ENCODE results near the gene COPB2.

COPB2 gene

DNA sequence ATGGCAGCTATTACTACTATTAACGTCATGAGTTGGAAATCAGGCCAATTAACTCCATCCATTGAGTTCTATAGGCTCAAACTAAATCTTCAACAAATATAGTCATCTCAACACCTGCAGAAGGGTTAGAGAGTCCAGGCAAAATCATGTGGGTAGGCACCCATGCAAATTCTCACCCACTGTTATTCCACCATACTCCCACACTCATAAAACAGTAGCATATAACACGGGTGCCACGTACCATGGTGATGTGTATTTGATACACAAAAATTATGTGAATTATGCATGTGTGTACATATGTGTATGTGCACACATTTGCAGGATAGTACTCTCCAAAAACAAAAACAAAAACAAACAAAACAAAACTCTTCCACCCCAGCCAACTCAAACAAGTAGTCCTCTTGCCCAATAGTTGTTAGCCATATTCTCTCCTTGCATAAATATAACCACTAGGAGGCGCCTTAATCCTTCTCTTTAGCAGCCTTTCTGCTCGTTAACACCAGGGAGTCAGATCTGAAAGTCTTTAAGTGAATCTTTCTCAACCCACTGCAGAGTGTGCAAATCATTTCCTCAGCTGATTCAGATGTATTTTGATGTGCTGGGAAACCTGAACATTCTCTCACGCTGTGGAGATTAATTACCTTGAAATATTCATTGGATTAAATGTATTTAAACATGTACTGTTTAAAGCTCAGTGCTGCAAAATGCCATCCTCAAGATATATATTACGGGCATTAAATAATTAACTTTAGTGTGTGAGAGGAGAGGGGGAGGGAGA is 38.0 kb upstream of the COPB2 start:
- in situ Hi-C loops (cut with HindIII; ENCODE audit: low pct_ligation_motif_present, low sequenced_read_pairs): no loop called here
- no peaks in the 10 kb centered on the region for H3K27me3 ChIP-seq (replicated peaks)
- DNase-seq: peak; percentile 59

DNA sequence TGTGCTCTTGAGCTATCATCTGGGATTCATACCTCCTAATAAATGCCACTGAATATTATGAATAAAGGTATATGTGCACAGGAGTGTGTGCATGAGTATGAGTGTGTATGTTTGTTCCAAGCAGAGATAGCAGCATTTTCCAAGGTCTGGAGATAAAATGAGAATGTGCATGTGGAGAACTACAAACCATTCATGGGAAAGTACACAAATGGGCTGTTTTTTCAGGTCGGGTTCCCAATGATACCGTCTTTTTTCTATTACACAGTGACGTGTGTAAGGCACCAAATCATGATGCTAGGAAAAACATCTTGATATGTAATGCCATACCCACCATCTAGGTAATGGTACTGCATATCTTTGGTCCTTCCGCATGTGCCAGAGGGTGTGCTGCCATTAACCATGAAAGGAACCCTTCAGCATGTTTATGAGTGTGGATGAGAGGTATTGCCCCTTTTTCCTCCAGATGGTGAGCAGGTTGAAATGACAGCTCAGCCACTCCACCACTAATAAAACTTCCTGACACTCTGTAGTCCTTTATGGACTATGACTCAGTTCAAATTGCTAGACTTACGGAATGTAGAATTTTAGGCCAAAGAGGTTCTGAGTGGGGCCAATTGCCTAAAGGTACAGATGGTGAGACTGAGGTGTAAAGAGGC is 36.4 kb upstream of the COPB2 start:
- TF ChIP-seq, protein P1, sequence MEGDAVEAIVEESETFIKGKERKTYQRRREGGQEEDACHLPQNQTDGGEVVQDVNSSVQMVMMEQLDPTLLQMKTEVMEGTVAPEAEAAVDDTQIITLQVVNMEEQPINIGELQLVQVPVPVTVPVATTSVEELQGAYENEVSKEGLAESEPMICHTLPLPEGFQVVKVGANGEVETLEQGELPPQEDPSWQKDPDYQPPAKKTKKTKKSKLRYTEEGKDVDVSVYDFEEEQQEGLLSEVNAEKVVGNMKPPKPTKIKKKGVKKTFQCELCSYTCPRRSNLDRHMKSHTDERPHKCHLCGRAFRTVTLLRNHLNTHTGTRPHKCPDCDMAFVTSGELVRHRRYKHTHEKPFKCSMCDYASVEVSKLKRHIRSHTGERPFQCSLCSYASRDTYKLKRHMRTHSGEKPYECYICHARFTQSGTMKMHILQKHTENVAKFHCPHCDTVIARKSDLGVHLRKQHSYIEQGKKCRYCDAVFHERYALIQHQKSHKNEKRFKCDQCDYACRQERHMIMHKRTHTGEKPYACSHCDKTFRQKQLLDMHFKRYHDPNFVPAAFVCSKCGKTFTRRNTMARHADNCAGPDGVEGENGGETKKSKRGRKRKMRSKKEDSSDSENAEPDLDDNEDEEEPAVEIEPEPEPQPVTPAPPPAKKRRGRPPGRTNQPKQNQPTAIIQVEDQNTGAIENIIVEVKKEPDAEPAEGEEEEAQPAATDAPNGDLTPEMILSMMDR (IDR thresholded peaks at IDR 0.05; ENCODE audit: low read depth, low read length, missing control alignments): no peak
- Histone ChIP-seq H3K27ac (no peak overlapping the region), H3K36me3 (replicated peaks) (no peaks in the 10 kb centered on the region), H3K4me3 (ENCODE audit: low read depth, low read length) (no peak overlapping the region), H3K27me3 (replicated peaks) (no peaks in the 10 kb centered on the region)
- DNase-seq: no peak
- in situ Hi-C loops (cut with HindIII; ENCODE audit: low pct_ligation_motif_present, low sequenced_read_pairs): no loop called here

More for the DNA sequence above, 38.0 kb upstream of the COPB2 start:
- TF ChIP-seq, protein P1 (IDR thresholded peaks at IDR 0.05; ENCODE audit: low read depth, low read length, missing control alignments): peak; percentile 66
- H3K4me3 ChIP-seq (ENCODE audit: low read depth, low read length): no peak overlapping the region
- no peaks in the 10 kb centered on the region for H3K36me3 ChIP-seq (replicated peaks)
- H3K27ac ChIP-seq: no peak overlapping the region

DNA sequence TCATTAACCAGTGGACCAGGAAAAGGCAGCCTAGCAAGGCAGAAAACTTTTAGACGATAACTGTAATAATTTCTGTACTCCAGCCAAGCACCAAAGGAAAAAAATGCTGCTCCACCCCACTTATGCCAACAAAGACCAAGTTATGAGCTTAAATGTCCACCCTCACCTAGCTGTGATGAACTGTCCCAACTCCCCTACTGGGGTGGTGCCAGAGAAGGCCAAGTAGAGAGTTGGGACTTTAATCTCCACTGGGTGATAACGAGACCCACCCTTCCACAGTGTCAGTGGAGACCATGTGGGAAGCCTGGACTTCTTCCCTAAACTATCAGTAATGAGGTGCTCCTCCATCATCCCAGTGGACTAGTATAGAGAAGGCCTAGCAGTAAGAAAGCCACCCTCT is 33.8 kb upstream of the COPB2 start:
- Histone ChIP-seq H3K36me3 (replicated peaks) (no peaks in the 10 kb centered on the region), H3K4me3 (ENCODE audit: low read depth, low read length) (no peak overlapping the region), H3K27me3 (replicated peaks) (no peaks in the 10 kb centered on the region), H3K27ac (no peak overlapping the region)
- DNase-seq: no peak
- in situ Hi-C loops (cut with HindIII; ENCODE audit: low pct_ligation_motif_present, low sequenced_read_pairs): no loop called here
- TF ChIP-seq, protein P1 (IDR thresholded peaks at IDR 0.05; ENCODE audit: low read depth, low read length, missing control alignments): no peak

DNA sequence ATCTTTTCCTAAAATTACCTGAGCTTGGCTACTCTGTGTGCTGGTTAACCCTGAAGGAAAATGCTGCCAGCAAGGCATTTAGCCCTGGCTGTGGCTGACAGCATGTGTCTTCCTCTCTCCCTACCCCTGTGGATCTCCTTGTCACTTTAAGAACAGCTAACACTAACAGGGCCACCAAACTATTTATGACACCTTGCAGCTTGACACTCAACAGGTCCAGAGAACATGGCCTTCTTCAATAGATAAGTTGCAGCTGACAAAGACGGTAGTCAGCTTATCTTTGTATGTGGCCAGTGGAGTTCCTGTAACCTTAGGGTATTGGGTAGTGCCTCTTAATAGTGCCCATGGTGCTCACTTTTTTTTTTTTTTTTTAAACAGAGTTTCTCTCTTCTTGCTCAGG is 32.0 kb upstream of the COPB2 start:
- in situ Hi-C loops (cut with HindIII; ENCODE audit: low pct_ligation_motif_present, low sequenced_read_pairs): no loop called here
- Histone ChIP-seq H3K4me3 (ENCODE audit: low read depth, low read length) (no peak overlapping the region), H3K27me3 (replicated peaks) (no peaks in the 10 kb centered on the region), H3K36me3 (replicated peaks) (no peaks in the 10 kb centered on the region), H3K27ac (no peak overlapping the region)
- no peak for DNase-seq
- TF ChIP-seq, protein P1 (IDR thresholded peaks at IDR 0.05; ENCODE audit: low read depth, low read length, missing control alignments): no peak

DNA sequence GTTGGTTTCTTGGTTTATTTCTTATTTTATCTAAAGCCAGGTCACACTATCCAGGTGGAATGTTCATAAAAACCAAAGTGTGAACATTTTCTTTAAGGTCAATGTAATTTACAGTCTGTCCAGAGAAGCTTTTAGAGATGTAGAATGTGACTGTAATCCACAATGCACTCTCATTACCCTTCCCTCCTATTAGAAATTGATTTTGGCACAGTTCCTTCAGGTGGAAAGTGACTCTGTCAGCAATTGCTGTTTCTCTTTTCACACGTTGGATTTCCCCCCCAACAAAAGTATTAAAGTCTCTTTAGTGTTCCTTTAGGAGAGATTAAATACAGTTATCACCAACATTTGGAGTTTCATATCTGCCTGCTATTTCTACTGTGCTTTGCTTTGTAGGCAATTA is 31.6 kb upstream of the COPB2 start:
- in situ Hi-C loops (cut with HindIII; ENCODE audit: low pct_ligation_motif_present, low sequenced_read_pairs): no loop called here
- H3K27me3 ChIP-seq (replicated peaks): no peaks in the 10 kb centered on the region
- H3K27ac ChIP-seq: no peak overlapping the region
- TF ChIP-seq, protein P1 (IDR thresholded peaks at IDR 0.05; ENCODE audit: low read depth, low read length, missing control alignments): no peak
- DNase-seq: no peak
- no peaks in the 10 kb centered on the region for H3K36me3 ChIP-seq (replicated peaks)
- H3K4me3 ChIP-seq (ENCODE audit: low read depth, low read length): no peak overlapping the region

Measured in brain microvascular endothelial cell (primary cell).